ENCODE results near the gene SLX4.

SLX4 gene

DNA sequence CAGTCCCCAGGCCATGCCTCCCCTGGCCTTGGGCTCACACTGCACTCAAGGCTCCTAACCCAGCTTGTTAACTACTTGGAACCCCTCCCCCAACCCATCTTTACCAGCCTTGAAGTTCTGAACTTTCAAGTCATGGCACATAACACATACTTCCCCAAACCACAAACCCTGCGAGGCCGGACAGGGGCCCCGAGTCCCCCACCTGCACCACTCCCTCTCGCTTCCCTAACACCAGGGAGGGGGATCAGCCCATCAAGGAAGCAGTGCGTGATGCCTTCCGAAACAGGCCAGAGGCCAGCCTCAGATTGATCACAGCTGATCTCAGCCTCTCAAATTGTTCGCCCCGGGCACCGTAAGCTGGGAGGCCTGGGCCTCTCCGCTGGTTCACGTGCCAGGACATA is 31.2 kb downstream of the SLX4 start:
- no peak for DNase-seq (ENCODE audit: low read depth)

- DNase-seq (ENCODE audit: low read depth) = no peak
Measured at GRCh38 chr16:3579776-3580175, 31.6 kb downstream of the SLX4 start.

- DNase-seq (ENCODE audit: low read depth) = no peak
Measured at GRCh38 chr16:3578610-3579551, 32.5 kb downstream of the SLX4 start.

DNA sequence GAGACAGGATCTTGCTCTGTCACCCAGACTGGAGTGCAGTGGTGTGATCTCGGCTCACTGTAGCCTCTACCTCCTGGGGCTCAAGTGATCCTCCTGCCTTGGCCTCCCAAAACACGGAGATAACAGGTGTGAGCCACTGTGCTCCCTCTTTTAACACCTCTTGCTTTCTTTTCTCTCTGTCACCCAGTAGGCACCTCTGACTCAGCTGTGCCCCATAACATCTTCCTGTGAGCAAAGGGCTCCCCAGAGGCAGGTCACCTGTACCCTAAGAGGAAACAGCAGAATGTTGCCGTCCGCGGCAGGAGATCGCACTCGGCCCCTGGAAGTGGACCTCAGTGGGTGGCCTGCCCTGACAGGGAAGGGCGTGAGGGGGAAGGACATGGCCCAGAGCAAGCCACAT is 33.3 kb downstream of the SLX4 start:
- DNase-seq (ENCODE audit: low read depth) = no peak

GRCh38 chr16:3577302-3577752 is 34.1 kb downstream of the SLX4 start, which contains the start of gene NLRC3:
Gene NLRC3 (minus strand): TSS chr16:3577403. CDS start chr16:3565036, 12,367 bp downstream.
- no peak for DNase-seq (ENCODE audit: low read depth)

DNA sequence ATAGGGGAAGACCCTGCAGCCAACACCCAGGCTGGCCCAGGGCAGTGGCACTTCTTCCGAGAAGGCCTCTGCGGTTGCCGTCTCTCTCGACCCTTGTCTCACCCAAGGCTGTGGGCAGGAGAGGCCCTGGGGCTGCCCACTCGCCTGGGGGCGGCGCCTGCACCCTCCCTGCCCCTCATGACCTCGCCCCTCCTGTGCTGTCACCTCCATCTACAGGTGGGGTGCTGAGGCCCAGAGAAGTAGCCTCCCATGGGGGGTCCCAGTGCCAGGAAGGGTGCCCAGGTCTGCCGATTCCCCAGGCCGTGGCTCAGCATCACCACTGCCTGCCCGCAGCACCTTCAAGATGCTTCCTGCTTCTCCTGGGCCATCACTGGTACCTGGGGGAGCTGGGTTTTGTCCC is 35.2 kb downstream of the SLX4 start:
- no peak for DNase-seq (ENCODE audit: low read depth)

- DNase-seq (ENCODE audit: low read depth) = no peak
Measured at GRCh38 chr16:3575491-3575890, 35.9 kb downstream of the SLX4 start.

DNA sequence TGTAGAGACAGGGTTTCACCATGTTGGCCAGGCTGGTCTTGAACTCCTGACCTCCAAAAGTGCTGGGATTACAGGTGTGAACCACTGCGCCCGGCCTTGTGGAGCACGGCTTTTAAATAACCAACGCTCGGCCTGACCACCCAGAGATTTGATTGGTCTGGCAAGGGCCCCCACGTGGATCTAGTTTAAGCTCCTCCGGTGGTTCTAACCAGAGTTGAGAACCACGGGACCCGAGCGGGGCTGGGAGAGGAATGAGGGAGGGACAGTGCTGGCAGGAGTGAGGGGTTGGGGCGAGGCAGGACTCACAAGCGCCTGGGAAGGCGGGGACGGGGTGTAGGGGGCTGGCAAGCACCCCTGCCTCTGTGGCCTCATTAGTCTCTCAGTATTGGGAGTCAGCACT is 37.2 kb downstream of the SLX4 start:
- no peak for DNase-seq (ENCODE audit: low read depth)

DNA sequence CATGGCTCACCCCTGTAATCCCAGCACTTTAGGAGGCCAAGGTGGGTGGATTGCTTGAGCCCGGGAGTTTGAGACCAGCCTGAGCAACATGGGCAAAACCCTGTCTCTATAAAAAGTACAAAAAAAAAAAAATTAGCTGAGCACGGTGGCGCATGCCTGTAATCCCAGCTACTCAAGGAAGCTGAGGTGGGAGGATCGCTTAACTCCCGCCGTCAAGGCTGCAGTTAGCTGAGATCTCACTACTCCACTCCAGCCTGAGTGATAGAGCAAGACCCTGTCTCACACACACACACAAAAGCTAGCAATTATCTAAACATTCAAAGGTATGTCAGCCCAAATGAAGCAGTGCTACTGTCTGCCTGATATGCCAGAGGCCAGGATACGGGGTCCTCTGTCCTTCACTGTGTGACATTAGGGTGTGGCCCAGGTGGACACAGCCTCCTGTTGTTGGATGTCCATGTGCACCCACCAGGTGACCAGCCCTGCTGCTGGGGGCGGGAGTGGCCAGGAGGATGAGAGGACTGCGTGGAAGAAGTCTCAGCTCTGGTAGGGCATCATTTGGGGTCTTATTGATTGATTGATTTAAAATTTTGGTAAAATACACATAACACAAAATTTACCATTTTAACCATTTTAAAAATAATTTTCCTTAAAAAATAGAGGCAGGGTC is 38.1 kb downstream of the SLX4 start:
- DNase-seq (ENCODE audit: low read depth) = no peak

DNA sequence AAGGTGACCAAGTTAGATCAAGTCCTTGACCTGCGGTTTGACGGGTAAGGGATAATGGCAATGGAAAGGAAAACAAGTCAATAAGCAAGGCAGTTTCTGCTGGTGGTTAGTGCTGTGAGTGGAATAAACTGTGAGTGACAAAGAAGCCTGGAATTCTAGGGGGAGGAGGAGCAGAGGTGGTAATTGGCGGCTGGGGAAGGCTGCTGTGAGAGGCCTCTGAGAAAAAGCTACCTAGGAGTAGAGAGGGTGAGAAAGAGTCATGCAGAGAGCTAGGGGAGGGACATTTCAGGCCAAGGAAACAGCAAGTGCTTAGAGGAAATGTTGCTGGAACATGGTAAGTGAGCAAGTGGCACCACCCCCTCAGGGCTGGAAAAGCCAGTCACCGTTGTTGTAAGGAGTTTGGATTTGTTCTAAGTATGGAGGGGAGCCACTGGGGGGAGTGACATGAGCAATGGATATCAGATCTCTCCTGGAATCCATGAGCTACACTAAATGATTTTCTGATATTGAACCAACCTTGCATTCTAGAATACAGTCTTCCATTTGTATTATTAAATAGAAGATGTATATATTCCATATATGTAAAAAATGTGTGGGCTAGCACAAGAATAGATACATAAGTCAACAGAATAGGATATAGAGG is 40.9 kb downstream of the SLX4 start:
- peak; percentile 15 for DNase-seq (ENCODE audit: low read depth)

GRCh38 chr16:3569851-3570250 is 41.6 kb downstream of the SLX4 start:
- DNase-seq (ENCODE audit: low read depth) = no peak

DNA sequence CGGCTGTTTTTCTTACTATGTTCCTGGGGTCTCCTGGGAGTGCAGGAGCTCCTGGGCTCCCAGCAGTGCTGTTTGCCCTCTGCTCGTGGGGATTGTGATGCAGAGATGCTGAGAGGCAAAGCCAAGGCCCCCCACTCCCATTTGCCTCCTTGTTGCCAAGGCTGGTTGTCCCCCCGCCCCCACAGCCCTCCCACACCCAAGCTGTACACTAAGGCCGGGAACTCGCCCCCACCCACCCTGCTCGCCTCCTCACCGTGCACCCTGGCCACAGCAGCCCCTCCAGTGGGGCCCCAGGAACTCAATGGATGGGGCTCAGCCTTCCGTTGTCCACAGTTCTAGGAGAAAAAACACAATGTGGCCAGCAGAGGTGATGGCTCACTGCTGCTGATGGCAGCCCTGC is 44.4 kb downstream of the SLX4 start:
- no peak for DNase-seq (ENCODE audit: low read depth)

DNA sequence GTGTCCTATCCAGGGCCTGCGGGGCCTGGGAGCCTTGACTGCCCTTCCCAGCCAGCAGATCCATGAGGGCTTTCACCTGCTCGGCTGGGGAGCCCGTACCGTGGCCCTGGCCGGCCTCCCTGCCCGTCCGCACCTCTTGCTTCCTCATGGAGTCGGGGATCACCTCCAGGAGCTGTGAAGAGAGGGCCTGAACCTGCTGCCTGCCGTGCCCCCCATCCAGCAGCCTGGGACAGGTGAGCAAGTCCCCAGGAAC is 46.6 kb downstream of the SLX4 start:
- DNase-seq (ENCODE audit: low read depth) = no peak

- DNase-seq (ENCODE audit: low read depth) = no peak
Measured at GRCh38 chr16:3564130-3564888, 47.1 kb downstream of the SLX4 start.

DNA sequence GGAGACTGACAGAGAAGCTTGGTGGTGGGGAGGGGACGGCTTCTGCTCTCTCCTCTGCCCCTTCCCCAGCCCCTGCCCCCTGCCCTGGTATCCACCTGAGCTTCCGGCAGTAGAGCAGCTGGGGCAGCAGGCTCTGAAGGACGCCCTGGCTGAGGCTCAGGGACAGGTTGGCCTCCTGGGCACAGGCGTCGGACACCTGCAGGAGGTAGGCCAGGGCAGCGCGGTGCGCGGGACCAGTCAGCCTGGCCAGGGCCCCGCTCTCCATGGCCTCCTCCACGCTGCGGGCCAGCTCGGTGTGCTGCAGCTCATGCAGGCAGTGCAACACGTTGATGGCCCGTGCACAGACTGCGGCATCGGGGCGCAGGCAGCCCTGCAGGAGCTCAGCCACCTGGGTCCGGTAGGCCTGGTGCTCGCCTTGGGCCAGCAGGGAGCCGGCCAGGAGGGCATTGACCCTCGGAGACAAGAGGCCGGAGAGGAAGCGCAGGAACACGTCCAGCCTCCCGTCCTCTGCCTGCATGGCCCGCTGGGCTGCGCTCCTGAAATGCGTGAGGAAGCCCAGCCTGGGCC is 48.4 kb downstream of the SLX4 start:
- no peak for DNase-seq (ENCODE audit: low read depth)

- DNase-seq (ENCODE audit: low read depth) = no peak
Measured at GRCh38 chr16:3561626-3562025, 49.8 kb downstream of the SLX4 start.

DNA sequence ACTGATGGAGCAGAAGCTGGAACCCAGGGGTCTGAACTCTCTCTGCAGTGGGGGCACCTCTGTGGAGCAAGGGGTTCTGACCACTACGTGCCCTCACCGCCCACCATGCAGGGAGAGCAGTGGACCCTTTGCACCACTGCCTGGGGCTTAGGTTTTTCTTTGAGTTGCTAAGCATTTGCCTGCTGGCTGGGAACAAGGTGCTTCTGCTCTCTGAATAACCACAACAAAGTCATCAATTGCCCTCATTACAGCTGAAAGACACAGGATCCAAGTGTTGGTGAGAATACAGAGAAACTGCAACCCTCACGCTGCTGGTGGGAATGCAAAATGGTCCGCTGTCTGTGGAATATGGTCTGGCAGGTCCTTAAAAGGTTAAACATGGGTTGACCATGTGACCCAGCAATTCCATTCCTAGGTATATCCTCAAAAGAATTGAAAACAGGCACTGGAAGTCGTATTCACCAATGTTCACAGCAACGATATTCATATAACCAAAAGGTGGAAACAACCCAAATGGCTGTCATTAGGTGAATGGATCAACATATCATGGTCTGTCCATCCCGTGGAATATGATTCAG is 57.0 kb downstream of the SLX4 start:
- no peak for DNase-seq (ENCODE audit: low read depth)

DNA sequence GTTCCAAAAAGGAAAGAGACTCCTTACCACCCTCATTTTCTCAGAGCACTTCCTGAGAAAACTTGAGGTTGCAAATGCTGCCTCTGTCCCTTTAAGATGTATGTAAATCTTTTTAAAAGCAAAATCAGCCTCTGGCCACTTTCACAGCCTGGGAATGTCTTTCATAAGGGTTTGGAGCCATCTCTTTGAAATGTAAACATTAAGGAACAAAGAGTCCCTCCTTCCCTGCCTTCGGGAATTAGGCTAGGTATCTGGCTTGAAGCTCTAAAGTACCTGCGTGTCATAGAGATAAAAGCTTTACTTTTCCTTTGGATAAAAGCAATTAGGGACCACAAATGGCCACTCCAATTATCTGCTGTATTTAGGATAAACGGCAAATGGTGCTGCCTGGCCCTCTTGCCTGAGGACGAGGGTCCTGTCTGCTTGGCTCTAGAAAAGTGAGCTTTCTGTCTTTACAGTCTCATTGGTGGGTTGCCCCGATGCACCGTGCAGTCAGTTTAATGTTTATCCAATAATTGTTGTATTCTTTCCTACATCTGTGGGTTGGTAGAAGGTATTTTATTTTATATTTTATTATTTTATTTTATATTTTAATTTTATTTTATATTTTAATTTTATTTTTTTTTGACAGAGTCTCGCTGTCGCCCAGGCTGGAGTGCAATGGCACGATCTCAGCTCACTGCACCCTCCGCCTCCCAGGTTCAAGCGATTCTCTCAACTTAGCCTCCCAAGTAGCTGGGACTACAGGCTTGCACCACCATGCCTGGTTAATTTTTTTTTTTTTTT is 58.1 kb downstream of the SLX4 start:
- no peak for DNase-seq (ENCODE audit: low read depth)

GRCh38 chr16:3550851-3551847 is 60.3 kb downstream of the SLX4 start:
- no peak for DNase-seq (ENCODE audit: low read depth)

GRCh38 chr16:3549906-3550305 is 61.5 kb downstream of the SLX4 start:
- no peak for DNase-seq (ENCODE audit: low read depth)
